PFSK-1 (cell line): Measurements from ENCODE around the gene SCNN1G.

ENCODE experiments used
- FOXP2 ChIP-seq: optimal IDR thresholded peaks from 2 replicates; pipeline ENCODE3; 2011; ENCODE audit warnings: borderline replicate concordance, control low read depth, inconsistent platforms; ENCODE audit not compliant: insufficient read depth; ENCODE audit errors: extremely low read length, extremely low read depth
- POLR2AphosphoS5 ChIP-seq: IDR thresholded peaks from 2 replicates; pipeline ENCODE4 v1.6.1; 2012; ENCODE audit warnings: low read depth, mild to moderate bottlenecking, control low read depth, low read length, moderate library complexity
- REST ChIP-seq, 2 experiments: IDR thresholded peaks; 2 replicates each; pipeline versions ENCODE4 v1.6.1 to v1.8.0; 2011 to 2012; ENCODE audit warnings: low read depth in 2 of 2, low read length in 2 of 2, control low read depth in 1 of 2, inconsistent platforms in 1 of 2, mild to moderate bottlenecking in 1 of 2, moderate library complexity in 1 of 2; ENCODE audit not compliant: insufficient read depth in 1 of 2
- SIN3A ChIP-seq: IDR thresholded peaks from 2 replicates; pipeline ENCODE4 v1.6.1; 2012; ENCODE audit warnings: mild to moderate bottlenecking, low read length, moderate library complexity, borderline replicate concordance; ENCODE audit not compliant: insufficient read depth
- TAF1 ChIP-seq: IDR thresholded peaks from 2 replicates; pipeline ENCODE4 v1.6.1; 2012; ENCODE audit warnings: low read length, control low read depth, borderline replicate concordance; ENCODE audit not compliant: insufficient read depth

Gene SCNN1G

GRCh38 chr16:23152386-23153178 is 30.0 kb upstream of the SCNN1G start:
- TF ChIP-seq TAF1 (no peak), FOXP2 (no peak), SIN3A (no peak), POLR2AphosphoS5 (no peak), REST (IDR thresholded peaks at IDR 0.05; ENCODE audit: insufficient read depth in 1 of 2, low read depth in 2 of 2, low read length in 2 of 2) (no peak)

- TF ChIP-seq REST (IDR thresholded peaks at IDR 0.05; ENCODE audit: insufficient read depth in 1 of 2, low read depth in 2 of 2, low read length in 2 of 2) (no peak), SIN3A (no peak), FOXP2 (no peak), TAF1 (no peak), POLR2AphosphoS5 (no peak)
Measured at GRCh38 chr16:23155445-23156049, 27.0 kb upstream of the SCNN1G start.

- no peak for TF ChIP-seq TAF1
- no peak for TF ChIP-seq POLR2AphosphoS5
- TF ChIP-seq SIN3A = no peak
- no peak for TF ChIP-seq REST (IDR thresholded peaks at IDR 0.05; ENCODE audit: insufficient read depth in 1 of 2, low read depth in 2 of 2, low read length in 2 of 2)
- TF ChIP-seq FOXP2 = no peak
Measured at GRCh38 chr16:23156110-23156509, 26.4 kb upstream of the SCNN1G start.

- TF ChIP-seq POLR2AphosphoS5 = no peak
- no peak for TF ChIP-seq REST (IDR thresholded peaks at IDR 0.05; ENCODE audit: insufficient read depth in 1 of 2, low read depth in 2 of 2, low read length in 2 of 2)
Measured at GRCh38 chr16:23156946-23157460, 25.5 kb upstream of the SCNN1G start.

DNA sequence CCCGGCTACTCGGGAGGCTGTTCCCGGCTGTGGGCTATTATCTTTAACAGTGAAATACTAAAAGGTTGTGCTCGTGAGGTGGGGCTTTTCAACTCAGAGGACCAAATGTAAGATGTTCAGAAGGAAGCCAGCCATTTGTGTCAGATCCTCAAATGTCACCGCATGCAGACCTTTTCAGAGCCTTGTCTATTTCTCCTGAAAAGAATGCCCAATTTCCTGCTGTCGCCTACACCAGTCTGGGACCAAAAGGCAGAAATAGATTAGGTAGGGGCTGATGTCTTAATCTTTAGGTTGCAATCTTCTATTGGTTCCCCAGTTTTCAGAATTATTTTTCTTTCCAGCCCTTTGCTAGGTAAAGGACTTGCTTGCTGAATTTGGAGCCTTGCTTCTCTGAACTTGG is 24.4 kb upstream of the SCNN1G start:
- TF ChIP-seq TAF1 (no peak), SIN3A (no peak), POLR2AphosphoS5 (no peak), REST (IDR thresholded peaks at IDR 0.05; ENCODE audit: insufficient read depth in 1 of 2, low read depth in 2 of 2, low read length in 2 of 2) (no peak), FOXP2 (no peak)
